Measurements from ENCODE around the gene MSI2. TPM values are rescaled to one million over a fixed set of nuclear protein-coding genes. Genes with fewer than 3 reads are reported as not detected.

The MSI2 gene
- total RNA-seq, 2 experiments from 2014 or later = 65.7 to 71.9 TPM

- no peak for DNase-seq
- Mint-ChIP-seq H3K4me1 (ENCODE audit: low read depth) (no peaks in the 10 kb centered on the region), H3K9me3 (no peaks in the 10 kb centered on the region), H3K36me3 (no peaks in the 10 kb centered on the region), H3K27ac (no peak overlapping the region), H3K27me3 (no peaks in the 10 kb centered on the region), H3K4me3 (no peak overlapping the region)
- intact Hi-C loops (cut with micrococcal nuclease) = no loop called here
- CTCF ChIA-PET = no interaction called here
- POLR2A ChIA-PET = no interaction called here
These were observed 310.9 kb downstream of the MSI2 start for GRCh38 chr17:57567251-57567650.

GRCh38 chr17:57568340-57568739, 312.0 kb downstream of the MSI2 start:
- intact Hi-C loops (cut with micrococcal nuclease) = no loop called here
- H3K27me3 Mint-ChIP-seq = no peaks in the 10 kb centered on the region
- H3K4me1 Mint-ChIP-seq (ENCODE audit: low read depth) = no peaks in the 10 kb centered on the region
- no peak for DNase-seq
- H3K27ac Mint-ChIP-seq = no peak overlapping the region
- H3K4me3 Mint-ChIP-seq = no peak overlapping the region
- H3K36me3 Mint-ChIP-seq = no peaks in the 10 kb centered on the region
- no peaks in the 10 kb centered on the region for H3K9me3 Mint-ChIP-seq
- POLR2A ChIA-PET = no interaction called here
- CTCF ChIA-PET = interaction anchor here (0.7 kb wide), 1 partner anchor 95 kb away, joined by 3 read pairs; no protein-coding TSS in a partner anchor

- CTCF ChIA-PET = no interaction called here
- POLR2A ChIA-PET = no interaction called here
- Mint-ChIP-seq H3K4me3 (no peak overlapping the region), H3K27ac (no peak overlapping the region), H3K9me3 (no peaks in the 10 kb centered on the region), H3K27me3 (no peaks in the 10 kb centered on the region), H3K4me1 (ENCODE audit: low read depth) (no peaks in the 10 kb centered on the region), H3K36me3 (no peaks in the 10 kb centered on the region)
- intact Hi-C loops (cut with micrococcal nuclease) = no loop called here
- DNase-seq = no peak
These were observed 312.7 kb downstream of the MSI2 start for GRCh38 chr17:57569021-57569420.

- no peak for DNase-seq
- Mint-ChIP-seq H3K36me3 (no peaks in the 10 kb centered on the region), H3K9me3 (no peaks in the 10 kb centered on the region), H3K27me3 (no peaks in the 10 kb centered on the region), H3K4me3 (no peak overlapping the region), H3K4me1 (ENCODE audit: low read depth) (no peaks in the 10 kb centered on the region), H3K27ac (no peak overlapping the region)
- intact Hi-C loops (cut with micrococcal nuclease) = no loop called here
- ChIA-PET CTCF (interaction anchor here (1.1 kb wide), 1 partner anchor 32 kb away, joined by 4 read pairs; no protein-coding TSS in a partner anchor), POLR2A (no interaction called here)
These were observed 313.5 kb downstream of the MSI2 start for GRCh38 chr17:57569853-57570252.

GRCh38 chr17:57570724-57571344, 314.5 kb downstream of the MSI2 start:
- Mint-ChIP-seq H3K4me3 (no peak overlapping the region), H3K27me3 (no peaks in the 10 kb centered on the region), H3K4me1 (ENCODE audit: low read depth) (no peaks in the 10 kb centered on the region), H3K27ac (no peak overlapping the region), H3K36me3 (no peaks in the 10 kb centered on the region), H3K9me3 (no peaks in the 10 kb centered on the region)
- DNase-seq = no peak
- intact Hi-C loops (cut with micrococcal nuclease) = no loop called here
- ChIA-PET POLR2A (no interaction called here), CTCF (interaction anchor here (1.1 kb wide), 1 partner anchor 31 kb away, joined by 4 read pairs; no protein-coding TSS in a partner anchor)

GRCh38 chr17:57572062-57572461, 315.7 kb downstream of the MSI2 start:
- DNase-seq = no peak
- H3K36me3 Mint-ChIP-seq = no peaks in the 10 kb centered on the region
- no peak overlapping the region for H3K4me3 Mint-ChIP-seq
- no peaks in the 10 kb centered on the region for H3K9me3 Mint-ChIP-seq
- intact Hi-C loops (cut with micrococcal nuclease) = no loop called here
- CTCF ChIA-PET = interaction anchor here (0.8 kb wide), 1 partner anchor 212 kb away, joined by 3 read pairs; no protein-coding TSS in a partner anchor
- no peaks in the 10 kb centered on the region for H3K27me3 Mint-ChIP-seq
- POLR2A ChIA-PET = no interaction called here
- H3K27ac Mint-ChIP-seq = no peak overlapping the region
- H3K4me1 Mint-ChIP-seq (ENCODE audit: low read depth) = no peaks in the 10 kb centered on the region

GRCh38 chr17:57572600-57572999, 316.3 kb downstream of the MSI2 start:
- CTCF ChIA-PET = interaction anchor here (0.8 kb wide), 1 partner anchor 211 kb away, joined by 3 read pairs; no protein-coding TSS in a partner anchor
- H3K36me3 Mint-ChIP-seq = no peaks in the 10 kb centered on the region
- POLR2A ChIA-PET = no interaction called here

GRCh38 chr17:57574040-57574513, 317.8 kb downstream of the MSI2 start:
- Mint-ChIP-seq H3K9me3 (no peaks in the 10 kb centered on the region), H3K27ac (peak overlapping the region; percentile 21), H3K4me1 (ENCODE audit: low read depth) (peaks cover 8% of the 10 kb centered on the region), H3K36me3 (no peaks in the 10 kb centered on the region), H3K4me3 (no peak overlapping the region), H3K27me3 (no peaks in the 10 kb centered on the region)
- ChIA-PET POLR2A (interaction anchor here (0.6 kb wide), 1 partner anchor 758 kb away, joined by 3 read pairs; no protein-coding TSS in a partner anchor), CTCF (interaction anchor here (1.4 kb wide), 1 partner anchor 24 kb away, joined by 4 read pairs; no protein-coding TSS in a partner anchor)
- intact Hi-C loops (cut with micrococcal nuclease) = no loop called here
- no peak for DNase-seq

More at GRCh38 chr17:57572600-57572999, 316.3 kb downstream of the MSI2 start:
- Mint-ChIP-seq H3K9me3 (no peaks in the 10 kb centered on the region), H3K27ac (no peak overlapping the region), H3K27me3 (no peaks in the 10 kb centered on the region), H3K4me3 (no peak overlapping the region), H3K4me1 (ENCODE audit: low read depth) (no peaks in the 10 kb centered on the region)
- no peak for DNase-seq
- intact Hi-C loops (cut with micrococcal nuclease) = no loop called here

- Mint-ChIP-seq H3K9me3 (no peaks in the 10 kb centered on the region), H3K4me3 (no peak overlapping the region), H3K36me3 (no peaks in the 10 kb centered on the region), H3K4me1 (ENCODE audit: low read depth) (peaks cover 8% of the 10 kb centered on the region), H3K27ac (no peak overlapping the region), H3K27me3 (no peaks in the 10 kb centered on the region)
- intact Hi-C loops (cut with micrococcal nuclease) = no loop called here
- ChIA-PET POLR2A (no interaction called here), CTCF (interaction anchor here (0.6 to 1.4 kb wide), 3 partner anchors 16 to 569 kb away, joined by 3 to 5 read pairs (median 3); no protein-coding TSS in a partner anchor)
- DNase-seq = no peak
These were observed 320.4 kb downstream of the MSI2 start for GRCh38 chr17:57576744-57577143.

- ChIA-PET CTCF (interaction anchor here (1.4 to 1.7 kb wide), 2 partner anchors 20 to 94 kb away, joined by 3 to 6 read pairs; no protein-coding TSS in a partner anchor), POLR2A (interaction anchor here (0.9 kb wide), 1 partner anchor 54 kb away, joined by 3 read pairs; no protein-coding TSS in a partner anchor)
- intact Hi-C loops (cut with micrococcal nuclease) = no loop called here
- no peaks in the 10 kb centered on the region for H3K9me3 Mint-ChIP-seq
- H3K4me3 Mint-ChIP-seq = no peak overlapping the region
- peaks cover 8% of the 10 kb centered on the region for H3K4me1 Mint-ChIP-seq (ENCODE audit: low read depth)
- H3K27ac Mint-ChIP-seq = no peak overlapping the region
- no peaks in the 10 kb centered on the region for H3K36me3 Mint-ChIP-seq
- H3K27me3 Mint-ChIP-seq = no peaks in the 10 kb centered on the region
- DNase-seq = no peak
These were observed 321.7 kb downstream of the MSI2 start for GRCh38 chr17:57577751-57578607.

- no peaks in the 10 kb centered on the region for H3K36me3 Mint-ChIP-seq
- DNase-seq = no peak
- ChIA-PET POLR2A (interaction anchor here (0.9 kb wide), 1 partner anchor 55 kb away, joined by 3 read pairs; no protein-coding TSS in a partner anchor), CTCF (interaction anchor here (1.7 kb wide), 1 partner anchor 93 kb away, joined by 6 read pairs; no protein-coding TSS in a partner anchor)
- H3K9me3 Mint-ChIP-seq = no peaks in the 10 kb centered on the region
- H3K4me3 Mint-ChIP-seq = no peak overlapping the region
- H3K27ac Mint-ChIP-seq = no peak overlapping the region
- intact Hi-C loops (cut with micrococcal nuclease) = no loop called here
- peaks cover 8% of the 10 kb centered on the region for H3K4me1 Mint-ChIP-seq (ENCODE audit: low read depth)
- no peaks in the 10 kb centered on the region for H3K27me3 Mint-ChIP-seq
These were observed 322.4 kb downstream of the MSI2 start for GRCh38 chr17:57578608-57579225.

- DNase-seq = no peak
- Mint-ChIP-seq H3K36me3 (no peaks in the 10 kb centered on the region), H3K4me1 (ENCODE audit: low read depth) (peaks cover 8% of the 10 kb centered on the region), H3K27me3 (no peaks in the 10 kb centered on the region), H3K27ac (no peak overlapping the region), H3K4me3 (no peak overlapping the region), H3K9me3 (no peaks in the 10 kb centered on the region)
- ChIA-PET CTCF (interaction anchor here (1.1 kb wide), 1 partner anchor 92 kb away, joined by 3 read pairs; no protein-coding TSS in a partner anchor), POLR2A (interaction anchor here (0.9 kb wide), 1 partner anchor 56 kb away, joined by 3 read pairs; no protein-coding TSS in a partner anchor)
- intact Hi-C loops (cut with micrococcal nuclease) = no loop called here
These were observed 322.9 kb downstream of the MSI2 start for GRCh38 chr17:57579245-57579644.

Measured in activated CD4-positive, alpha-beta memory T cell treated with anti-CD3 and anti-CD28 coated beads for 36 hours (primary cell).